T-helper 2 cell (primary cell): ENCODE results near the gene TMEM190.

Experiments
- DNase-seq, 5 experiments: peaks; one replicate each; pipeline versions ENCODE4 v3.0.0 to v3.0.0-alpha.2; 2012 to 2022

TMEM190 gene

DNA sequence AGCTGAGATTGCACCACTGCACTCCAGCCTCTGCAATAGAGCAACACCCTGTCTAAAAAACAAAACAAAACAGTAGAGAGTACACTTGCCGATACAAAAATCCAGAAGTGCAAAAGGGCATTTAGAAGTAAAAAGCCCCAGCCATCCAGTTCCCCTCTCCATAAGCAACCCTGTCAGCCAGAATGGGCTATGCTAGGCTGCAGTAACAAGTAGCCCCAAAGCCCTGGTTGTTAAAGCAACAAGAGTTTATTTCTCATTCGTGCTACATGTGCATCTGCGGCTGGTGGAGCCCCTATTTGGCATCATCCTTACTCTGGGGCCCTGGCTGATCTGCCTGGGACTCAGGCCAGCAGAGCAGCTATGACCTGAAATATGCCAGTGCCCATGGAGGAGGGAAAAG lies 47.9 kb downstream of the TMEM190 start:
- no peak for DNase-seq

- no peak for DNase-seq
Observed at GRCh38 chr19:55426042-55426441, 49.4 kb downstream of the TMEM190 start.
